ENCODE measurements around the gene KCTD4.
"Not testable (repeated sequence)": the region's sequence is repeated elsewhere in the genome, so short reads cannot be mapped to it uniquely, and the experiment has no call there.

The KCTD4 gene

GRCh38 chr13:45200701-45201232, at the start of gene KCTD4:
Gene KCTD4, minus strand, starts transcription at chr13:45201045. Its CDS starts 6,478 bp downstream, at chr13:45194567.
- DNase-seq, result no peak

- DNase-seq, result no peak
Observed at GRCh38 chr13:45249662-45250061, 48.8 kb upstream of the KCTD4 start.

GRCh38 chr13:45244736-45245135, 43.9 kb upstream of the KCTD4 start:
- DNase-seq, result not testable (repeated sequence)

- DNase-seq, result no peak
Observed at GRCh38 chr13:45243077-45243476, 42.2 kb upstream of the KCTD4 start.

GRCh38 chr13:45242524-45242923, 41.7 kb upstream of the KCTD4 start:
- DNase-seq, result no peak

GRCh38 chr13:45242070-45242469, 41.2 kb upstream of the KCTD4 start:
- no peak for DNase-seq

- DNase-seq, result no peak
Observed at GRCh38 chr13:45240143-45240542, 39.3 kb upstream of the KCTD4 start.

GRCh38 chr13:45238945-45239795, 38.3 kb upstream of the KCTD4 start:
- no peak for DNase-seq

- DNase-seq, result no peak
Observed at GRCh38 chr13:45232591-45232990, 31.7 kb upstream of the KCTD4 start.

GRCh38 chr13:45231722-45232121, 30.9 kb upstream of the KCTD4 start:
- no peak for DNase-seq

GRCh38 chr13:45231305-45231704, 30.5 kb upstream of the KCTD4 start:
- peak; percentile 8 for DNase-seq

GRCh38 chr13:45229172-45229571, 28.3 kb upstream of the KCTD4 start:
- DNase-seq, result no peak

- DNase-seq, result no peak
Observed at GRCh38 chr13:45228002-45228401, 27.2 kb upstream of the KCTD4 start.

- DNase-seq, result no peak
Observed at GRCh38 chr13:45226024-45226423, 25.2 kb upstream of the KCTD4 start.

GRCh38 chr13:45225370-45225769, 24.5 kb upstream of the KCTD4 start:
- no peak for DNase-seq

- no peak for DNase-seq
Observed at GRCh38 chr13:45224176-45224575, 23.3 kb upstream of the KCTD4 start.

GRCh38 chr13:45222919-45223318, 22.1 kb upstream of the KCTD4 start:
- DNase-seq, result no peak

- no peak for DNase-seq
Observed at GRCh38 chr13:45222516-45222915, 21.7 kb upstream of the KCTD4 start.

GRCh38 chr13:45220403-45220802, 19.6 kb upstream of the KCTD4 start:
- DNase-seq, result no peak

- DNase-seq, result no peak
Observed at GRCh38 chr13:45219938-45220375, 19.1 kb upstream of the KCTD4 start.

GRCh38 chr13:45219123-45219891, 18.5 kb upstream of the KCTD4 start:
- no peak for DNase-seq

- DNase-seq, result no peak
Observed at GRCh38 chr13:45218689-45219088, 17.8 kb upstream of the KCTD4 start.

GRCh38 chr13:45216193-45216592, 15.3 kb upstream of the KCTD4 start:
- no peak for DNase-seq

Data from retina (tissue), 1 donor.